HG02943 (cell line): ENCODE data around the gene CD96.
"Not testable (repeated sequence)": the region's sequence is repeated elsewhere in the genome, so short reads cannot be mapped to it uniquely, and the experiment has no call there.

Experiments
- ATAC-seq: cut with Tn5 transposase; IDR thresholded peaks from one replicate; pipeline ENCODE4 v1.9.1; 2021; ENCODE audit warnings: mild to moderate bottlenecking, low read depth, moderate library complexity; ENCODE audit not compliant: unreplicated experiment

CD96 gene

DNA sequence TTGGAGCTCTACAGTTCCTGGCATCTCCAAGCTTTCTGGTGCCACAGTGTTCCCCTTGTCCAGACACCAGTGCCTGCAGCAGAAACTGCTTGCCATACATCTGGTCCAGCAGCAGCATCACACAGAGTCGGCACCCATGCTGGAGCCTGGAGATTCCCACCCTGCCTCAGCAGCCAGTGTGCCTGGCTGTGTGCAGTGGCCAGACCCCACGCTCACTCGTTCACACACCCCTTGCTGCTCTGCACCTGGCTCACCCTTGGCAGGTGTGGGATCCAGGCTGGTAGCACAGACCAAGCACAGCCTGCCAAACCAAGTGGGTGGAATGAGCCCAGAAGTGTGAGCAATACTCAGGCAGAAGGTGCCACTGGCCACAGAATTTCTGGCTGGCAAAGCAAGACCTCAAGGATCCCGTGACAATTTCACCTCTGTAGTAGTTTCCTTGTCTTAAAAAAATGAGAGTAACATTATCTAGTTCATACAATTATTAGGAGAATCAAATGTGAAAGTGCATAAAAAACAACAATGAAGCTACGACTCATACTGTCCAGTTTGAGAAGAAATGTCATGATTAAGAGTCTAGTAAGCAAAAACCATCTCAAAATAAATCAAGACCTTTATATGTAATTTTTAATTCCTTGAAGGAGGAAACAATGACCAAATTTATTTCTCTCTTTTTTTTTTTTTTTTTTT lies 76.1 kb downstream of the CD96 start:
- no peak for ATAC-seq

DNA sequence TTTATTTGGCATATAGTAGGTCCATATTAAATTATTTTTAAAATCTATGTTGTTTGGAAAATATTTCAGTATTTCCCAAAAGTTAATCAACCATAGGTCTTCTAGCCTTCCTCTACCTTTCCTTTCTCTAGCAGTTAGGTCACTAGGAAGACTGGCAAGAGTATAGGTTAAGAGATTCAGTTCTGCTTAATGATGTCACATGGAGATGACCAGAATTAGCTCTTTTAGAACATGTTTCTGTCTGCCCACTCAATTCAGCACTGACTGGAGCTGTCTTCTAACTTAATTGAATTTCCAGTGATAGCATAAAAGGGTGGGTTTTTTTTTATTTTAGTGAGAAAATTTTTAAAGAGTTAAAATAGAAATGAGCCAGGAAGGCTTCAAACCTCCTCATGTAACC lies 76.9 kb downstream of the CD96 start:
- no peak for ATAC-seq

DNA sequence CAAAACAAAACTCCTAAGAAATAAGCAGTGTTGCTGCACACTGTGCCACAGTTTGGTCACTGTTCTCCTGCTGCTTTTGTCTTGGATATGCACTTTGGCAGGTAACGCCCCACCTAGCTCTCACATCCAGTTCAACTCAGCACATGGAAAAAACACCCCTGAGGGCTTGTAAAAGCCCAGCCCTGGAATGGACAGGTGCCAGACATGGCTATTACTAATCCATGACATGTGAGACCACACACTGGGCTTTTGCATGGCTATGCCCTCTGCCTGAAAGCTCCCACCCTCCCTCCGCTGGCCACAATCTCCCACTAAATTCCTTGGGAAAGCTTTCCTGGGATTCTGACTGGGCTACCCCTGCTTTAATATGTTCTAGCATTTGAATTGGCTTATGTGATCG lies 77.8 kb downstream of the CD96 start:
- no peak for ATAC-seq

DNA sequence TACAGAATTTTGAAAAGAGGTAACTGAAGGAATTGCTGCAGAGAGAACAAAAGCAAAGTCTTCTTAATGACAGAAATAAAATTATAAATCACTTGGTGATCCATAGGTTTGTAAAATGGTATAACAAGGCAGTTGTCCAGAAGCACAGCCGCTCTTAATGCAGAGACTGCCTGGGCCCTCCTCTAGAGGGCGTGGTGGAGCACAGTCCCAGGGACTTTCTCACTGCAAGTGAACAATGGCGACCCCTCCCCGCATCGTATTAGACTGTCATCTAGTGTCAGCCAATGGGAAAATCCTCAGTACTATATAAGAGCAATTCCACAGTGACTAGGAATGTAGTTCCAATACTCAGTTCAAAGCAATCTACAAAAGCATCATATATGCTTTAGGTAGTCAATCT lies 79.5 kb downstream of the CD96 start:
- no peak for ATAC-seq

DNA sequence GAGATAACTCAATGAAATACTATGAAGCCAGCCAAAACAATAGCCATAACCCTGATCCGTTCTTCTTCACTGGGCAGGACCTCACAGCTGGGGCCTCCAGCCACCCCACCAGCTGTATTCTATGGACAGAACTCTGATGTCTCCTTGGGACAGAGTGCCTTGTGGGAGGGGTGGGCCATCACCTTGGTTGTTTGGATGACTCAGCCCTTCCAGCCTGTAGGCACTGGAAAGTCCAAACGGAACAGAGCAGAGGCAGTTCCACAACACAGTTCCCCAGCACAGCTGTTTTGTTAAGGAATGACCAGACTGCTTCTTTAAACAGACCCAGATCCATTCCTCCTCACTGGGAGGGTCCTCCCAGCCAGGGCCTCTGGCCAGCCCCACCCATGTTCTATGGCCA lies 85.1 kb downstream of the CD96 start:
- no peak for ATAC-seq

DNA sequence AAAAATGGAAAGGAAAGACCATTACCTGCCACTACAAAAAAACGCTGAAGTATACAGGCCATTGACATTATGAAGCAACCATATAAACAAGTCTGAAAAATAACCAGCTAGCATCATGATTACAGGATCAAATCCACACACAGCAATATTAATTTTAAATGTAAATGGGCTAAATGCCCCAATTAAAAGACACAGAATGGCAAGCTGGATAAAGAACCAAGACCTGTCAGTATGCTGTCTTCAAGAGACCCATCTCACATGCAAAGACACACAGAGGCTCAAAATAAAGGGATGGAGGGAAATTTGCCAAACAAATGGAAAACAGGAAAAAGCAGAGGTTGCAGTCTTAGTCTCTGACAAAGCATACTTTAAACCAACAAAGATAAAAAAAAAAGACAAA lies 87.0 kb downstream of the CD96 start:
- not testable (repeated sequence) for ATAC-seq

DNA sequence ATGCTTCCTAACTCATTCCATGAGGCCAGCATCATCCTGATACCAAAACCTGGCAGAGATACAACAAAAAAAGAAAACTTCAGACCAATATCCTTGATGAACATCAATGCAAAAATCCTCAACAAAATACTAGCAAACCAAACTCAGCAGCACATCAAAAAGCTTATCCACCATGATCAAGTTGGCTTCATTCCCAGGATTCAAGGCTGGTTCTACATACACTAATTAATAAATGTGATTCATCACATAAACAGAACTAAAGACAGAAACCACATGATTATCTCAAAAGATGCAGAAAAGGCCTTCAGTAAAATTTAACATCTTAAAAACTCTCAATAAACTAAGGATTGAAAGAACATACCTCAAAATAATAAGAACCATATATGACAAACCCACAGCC lies 88.6 kb downstream of the CD96 start:
- not testable (repeated sequence) for ATAC-seq

DNA sequence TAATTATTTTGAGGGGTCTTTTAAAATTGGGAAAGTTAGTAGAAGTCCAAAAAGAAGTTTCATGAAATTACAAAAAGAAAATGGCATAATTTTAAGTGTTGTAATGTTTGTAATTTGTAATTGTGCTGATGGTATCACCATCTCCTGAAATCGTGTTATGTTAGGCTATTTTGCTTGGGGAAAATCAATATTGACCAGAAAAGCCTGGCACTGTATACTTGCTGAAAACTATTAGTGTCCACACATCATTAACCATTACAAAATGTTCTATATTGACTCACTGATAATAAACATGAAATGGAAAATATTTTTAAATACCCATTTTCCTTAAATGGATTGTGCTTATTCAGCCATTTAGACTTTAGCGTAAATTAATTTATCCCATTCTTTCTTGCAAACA lies 93.4 kb downstream of the CD96 start:
- ATAC-seq, result no peak

DNA sequence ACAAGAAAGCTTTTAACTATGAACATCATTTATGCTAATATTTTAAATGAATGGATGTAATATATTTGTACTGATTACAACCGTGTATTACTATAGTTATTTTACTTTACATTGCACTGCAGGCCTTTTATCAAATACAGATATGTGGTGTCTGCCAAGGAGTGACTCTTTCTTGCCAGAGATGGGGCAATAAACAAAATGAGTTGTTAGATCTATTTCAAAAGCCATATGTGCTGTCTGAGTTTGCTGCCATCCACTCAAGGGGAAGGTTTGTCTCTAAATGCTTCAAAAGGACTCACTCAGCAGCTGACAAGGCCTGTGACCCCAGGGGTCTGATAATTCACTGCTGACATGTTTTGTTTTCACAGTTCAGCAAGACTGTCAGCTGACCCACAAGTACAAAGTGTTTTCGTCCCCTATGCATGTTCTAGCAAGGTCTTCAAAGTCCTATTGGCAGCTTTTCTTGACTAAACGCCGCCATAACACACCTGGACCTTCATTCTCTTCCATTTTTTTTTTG lies 94.4 kb downstream of the CD96 start:
- ATAC-seq, result no peak

DNA sequence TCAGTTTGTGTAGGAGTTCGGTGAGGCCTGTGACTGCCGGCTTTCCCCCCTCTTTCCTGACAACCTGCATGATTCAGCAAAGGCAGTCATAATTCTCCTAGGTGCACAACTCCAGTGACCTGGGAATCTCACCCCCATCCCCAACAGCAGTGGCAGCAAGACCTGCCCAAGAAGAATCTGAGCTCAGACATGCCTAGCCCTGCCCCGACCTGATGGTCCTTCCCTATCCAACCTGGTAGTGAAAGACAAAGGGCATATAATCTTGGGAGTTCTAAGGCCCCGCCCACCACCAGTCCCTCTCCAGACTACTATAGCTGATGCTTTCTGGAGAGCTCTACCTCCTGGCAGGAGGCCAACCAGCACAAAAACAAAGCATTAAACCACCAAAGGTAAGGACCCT lies 97.3 kb downstream of the CD96 start:
- no peak for ATAC-seq

DNA sequence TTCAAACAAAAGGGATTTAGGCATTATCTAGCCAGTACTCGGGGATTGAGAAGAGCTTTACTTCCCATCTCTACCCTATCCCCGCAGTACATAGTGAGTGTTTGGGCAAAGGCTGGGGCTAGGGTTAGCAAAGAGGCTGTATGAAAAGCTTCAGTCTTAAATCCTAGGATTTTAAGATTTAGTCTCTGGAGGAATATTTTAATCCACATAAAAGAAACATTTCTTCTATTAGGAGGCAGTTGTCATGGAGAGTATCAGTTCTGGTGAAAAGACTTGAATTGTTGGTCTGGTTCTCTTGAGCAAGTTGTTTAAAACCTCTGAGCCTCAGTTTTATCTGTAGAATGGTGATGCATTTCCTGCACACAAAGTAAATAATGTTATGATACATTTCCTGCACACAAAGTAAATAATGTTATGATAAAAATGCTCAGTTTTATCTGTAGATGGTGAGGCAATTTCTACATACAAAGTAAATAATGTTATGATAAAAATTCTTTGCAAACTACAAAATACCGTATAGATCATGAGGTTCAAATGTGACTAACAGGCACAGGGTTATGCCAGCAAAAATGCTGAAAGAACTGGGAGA lies 107.1 kb downstream of the CD96 start:
- ATAC-seq, result no peak

DNA sequence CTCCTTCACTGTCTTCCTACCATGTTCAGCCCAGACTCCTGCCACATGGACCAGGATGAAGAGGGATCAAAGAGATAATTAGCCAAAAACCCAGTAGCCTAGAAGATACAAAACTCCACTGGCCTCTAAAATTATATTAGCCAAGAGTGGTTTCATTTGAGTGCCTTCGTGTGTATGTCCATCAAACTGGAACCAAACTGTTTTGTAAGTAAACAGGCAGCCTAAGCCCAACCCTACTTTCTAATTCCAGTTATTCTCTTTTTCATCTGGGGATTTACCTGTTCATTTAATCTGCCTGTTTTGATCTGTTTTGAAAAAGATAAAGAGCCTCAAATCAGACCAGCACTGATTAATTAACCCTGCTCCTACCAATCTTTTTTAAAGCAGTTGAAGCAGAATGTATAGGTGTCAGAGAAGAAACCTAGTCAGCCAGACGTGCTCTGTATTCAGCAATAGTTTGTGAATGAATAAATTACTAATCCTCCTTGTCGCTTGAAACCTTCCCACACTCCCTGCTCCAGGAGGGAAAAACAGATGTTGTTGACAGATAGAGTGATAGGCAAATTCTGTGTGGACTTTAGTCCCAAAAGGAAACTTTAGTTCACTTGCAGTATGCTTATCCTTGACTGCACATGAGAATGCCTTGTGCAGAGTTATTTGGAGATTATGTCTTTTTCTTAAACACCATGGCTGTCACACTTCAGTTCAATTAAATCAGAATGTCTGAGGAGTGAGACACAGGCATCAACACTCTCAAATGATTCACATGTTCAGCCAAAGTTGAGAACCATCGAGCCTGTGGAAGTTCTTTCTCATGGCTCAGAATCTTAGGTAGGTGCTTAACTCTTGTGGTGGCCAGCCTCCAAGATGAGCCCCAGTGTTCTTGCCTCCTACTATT lies 108.6 kb downstream of the CD96 start:
- no peak for ATAC-seq

DNA sequence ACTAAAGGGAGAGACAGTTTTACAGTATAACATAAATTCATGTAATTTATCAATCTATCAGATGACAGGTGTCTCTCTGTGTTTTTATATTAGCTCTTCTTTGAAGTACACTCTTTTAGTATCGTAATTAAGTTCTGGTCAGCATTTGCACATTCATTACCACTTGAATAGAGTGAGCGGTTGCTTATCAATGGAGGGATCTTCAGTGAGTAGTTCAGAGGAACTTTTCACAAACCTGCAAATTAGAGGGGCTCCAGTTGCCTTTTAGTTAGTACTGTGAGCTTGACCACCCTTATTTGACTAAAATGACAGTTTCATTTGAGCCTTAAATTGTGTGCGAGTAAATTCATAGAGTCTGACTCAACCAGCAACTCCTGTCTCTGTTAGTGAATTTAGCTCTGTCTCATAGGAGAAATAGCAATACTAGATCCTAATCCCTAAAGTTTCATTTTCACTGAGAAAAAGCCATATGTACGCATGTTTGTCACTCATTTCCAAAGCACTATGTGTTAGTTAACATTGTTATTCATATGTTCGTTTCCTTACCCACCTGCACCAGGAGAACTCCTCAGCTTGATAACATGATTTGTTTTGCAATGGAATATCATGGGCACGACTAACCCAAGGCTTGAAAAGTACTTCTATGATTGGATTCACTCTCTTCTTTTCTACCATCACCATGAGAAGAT lies 110.6 kb downstream of the CD96 start:
- ATAC-seq, result no peak

DNA sequence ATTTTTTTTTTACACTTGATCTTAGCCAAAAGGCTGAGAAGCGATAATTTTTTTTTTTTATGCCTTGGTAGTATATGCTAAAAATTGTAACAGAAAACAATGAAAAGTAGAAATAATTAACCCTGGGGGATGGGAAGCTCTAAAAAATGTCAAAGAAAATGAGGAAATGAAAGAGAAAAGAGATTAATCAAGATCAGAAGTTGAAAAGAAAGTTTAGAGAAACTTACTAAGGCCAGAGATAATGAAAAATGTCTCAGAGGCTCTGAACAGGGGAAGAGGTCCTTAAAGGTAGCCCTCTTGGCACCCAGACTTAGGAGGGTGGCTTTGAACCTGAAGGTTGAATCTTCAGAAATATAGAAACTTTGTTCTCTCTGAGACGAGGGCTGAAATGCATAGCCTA lies 111.8 kb downstream of the CD96 start:
- ATAC-seq, result no peak

DNA sequence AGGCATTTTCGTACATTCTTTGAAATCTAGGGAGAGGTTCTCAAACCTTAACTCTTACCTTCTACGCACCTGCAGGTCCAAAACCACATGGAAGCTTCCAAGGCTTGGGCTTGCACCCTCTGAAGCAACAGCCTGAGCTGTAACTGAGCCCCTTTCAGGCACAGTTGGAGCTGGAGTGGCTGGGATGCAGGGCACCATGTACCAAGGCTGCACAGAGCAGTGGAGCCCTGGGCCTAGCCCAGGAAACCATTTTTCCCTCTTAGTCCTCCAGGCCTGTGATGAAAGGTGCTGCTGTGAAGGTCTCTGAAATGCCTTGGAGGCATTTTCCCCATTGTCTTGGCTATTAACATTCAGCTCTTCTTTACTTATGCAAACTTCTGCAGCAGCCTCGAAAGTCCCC lies 120.0 kb downstream of the CD96 start:
- no peak for ATAC-seq

DNA sequence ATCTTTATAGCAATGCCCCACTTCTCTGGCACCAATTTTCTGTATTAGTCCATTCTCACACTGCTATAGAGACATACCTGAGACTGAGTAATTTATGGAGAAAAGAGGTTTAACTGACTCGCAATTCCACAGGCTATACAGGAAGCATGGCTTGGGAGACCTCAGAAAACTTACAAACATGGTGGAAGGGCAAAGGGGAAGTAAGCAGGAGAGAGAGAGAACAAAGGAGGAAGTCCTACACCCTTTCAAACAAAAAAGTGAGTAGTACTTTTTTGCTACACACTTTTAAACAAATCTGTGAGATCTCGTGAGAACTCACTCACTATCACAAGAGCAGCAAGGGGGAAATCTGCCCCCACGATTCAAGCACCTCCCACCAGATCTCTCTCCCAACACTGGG lies 120.9 kb downstream of the CD96 start:
- ATAC-seq, result no peak

DNA sequence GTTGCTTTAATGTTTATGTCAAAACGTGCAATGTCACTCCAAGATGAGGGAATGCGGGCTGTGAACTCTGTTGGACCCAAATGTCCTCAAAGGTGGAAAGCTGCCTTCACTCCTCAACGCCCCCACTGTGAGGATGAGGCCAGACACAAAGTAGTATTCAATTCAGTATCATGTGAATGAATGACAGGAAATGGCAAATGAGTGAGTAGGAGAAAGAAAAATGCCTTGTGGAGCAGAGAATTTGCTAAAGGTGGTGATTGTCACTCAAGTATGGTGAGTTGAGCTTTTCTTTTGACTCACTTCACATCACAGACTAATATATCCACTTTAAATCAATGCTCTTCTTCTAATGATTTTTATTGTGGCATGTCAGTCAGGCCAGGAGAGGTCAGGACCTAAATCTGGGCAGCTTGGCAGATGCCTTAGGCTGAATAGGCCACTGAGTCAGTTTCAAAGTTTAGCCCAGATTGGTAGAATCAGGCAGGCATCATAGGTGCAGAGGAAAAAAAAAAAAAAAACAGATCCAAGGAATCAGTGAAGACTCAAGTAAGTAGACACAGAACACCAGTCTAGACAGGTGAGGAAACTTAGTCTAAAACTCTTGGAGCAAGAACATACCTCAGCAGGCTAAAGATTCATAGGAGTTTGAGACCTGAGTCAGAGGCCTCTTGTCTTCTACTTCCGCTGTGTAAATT lies 124.2 kb downstream of the CD96 start:
- no peak for ATAC-seq

DNA sequence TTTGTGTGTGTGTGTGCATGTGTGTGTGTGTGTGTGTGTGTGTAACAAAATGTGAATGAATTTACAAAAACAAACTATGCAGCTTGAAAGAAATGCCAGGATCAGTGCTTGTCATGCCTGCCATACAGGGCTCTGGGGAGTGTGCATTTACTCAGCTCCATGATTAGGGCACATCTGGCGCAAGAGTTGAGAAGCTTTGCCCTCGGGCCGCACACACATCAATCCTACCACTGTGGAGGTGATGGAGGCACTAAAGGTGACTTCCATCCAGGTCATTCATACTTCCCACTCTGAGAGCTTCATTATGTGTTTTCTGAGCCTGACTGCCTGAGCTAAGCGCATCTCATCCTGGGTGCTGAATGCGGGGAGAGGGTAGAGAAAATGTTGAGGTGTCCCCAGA lies 125.2 kb downstream of the CD96 start:
- ATAC-seq, result no peak

DNA sequence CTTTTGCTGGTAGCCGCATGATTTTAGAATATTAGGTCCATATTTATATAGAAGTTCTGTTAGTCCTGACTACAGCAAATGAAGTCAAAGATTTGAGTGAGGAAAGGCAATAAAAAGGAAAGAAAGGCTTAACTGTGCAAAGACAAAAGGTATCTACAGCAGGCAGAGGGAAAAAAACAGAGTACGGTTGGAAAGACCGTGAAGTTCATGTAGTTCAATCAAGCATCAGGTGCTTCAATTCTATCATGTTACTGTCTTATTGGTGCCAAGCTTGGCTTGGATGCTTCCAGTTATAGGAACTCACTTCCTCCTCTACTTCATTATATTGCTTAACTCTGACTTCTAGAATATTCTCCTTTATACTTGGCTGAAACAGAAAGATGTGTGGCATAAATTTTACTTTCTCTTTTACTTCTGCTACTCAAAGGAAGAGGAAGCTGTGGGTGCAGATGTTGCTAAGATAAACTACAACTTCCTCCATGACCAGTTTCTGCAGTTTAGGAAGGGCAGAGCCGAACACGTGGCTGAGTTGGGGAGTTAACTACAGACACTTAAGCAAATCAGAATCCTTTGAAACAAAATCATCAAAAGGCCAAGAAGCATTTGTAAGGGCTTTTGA lies 125.7 kb downstream of the CD96 start:
- peak; percentile 97 for ATAC-seq

DNA sequence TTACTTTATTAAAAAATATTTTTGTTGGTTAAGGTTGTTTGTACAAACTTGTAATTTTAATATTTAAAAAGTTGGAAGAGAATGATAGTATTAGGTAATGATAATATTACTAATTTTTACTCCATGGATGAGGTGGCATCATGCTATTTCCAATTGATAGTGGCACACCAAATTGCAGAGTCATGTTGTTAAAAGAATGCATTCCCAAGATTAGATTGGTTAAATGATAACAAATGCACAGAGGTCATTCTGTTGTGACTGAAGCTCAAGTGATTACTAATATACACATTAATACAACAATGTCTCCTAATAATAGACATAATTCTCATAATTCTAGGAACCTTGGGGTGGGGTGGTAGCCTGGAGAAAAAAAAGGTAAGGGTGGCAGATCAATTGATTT lies 126.3 kb downstream of the CD96 start:
- ATAC-seq, result no peak
